GM23338 (cell line): ENCODE data around the gene OR52D1. TPM values are rescaled to one million over a fixed set of nuclear protein-coding genes. Genes with fewer than 3 reads are reported as not detected.
A peak's percentile ranks its signal among the peaks of the same experiment; 100 is the strongest.

Source experiments
- ATAC-seq: fragments of 200-7000 bp; cut with Tn5 transposase; 3 replicates; pipeline ENCODE4 v1.9.1; 2020
- DNase-seq: peaks from one replicate; pipeline ENCODE4 v3.0.0-alpha.2; 2015; ENCODE audit warnings: low spot score
- H2AFZ ChIP-seq: fragments of 200-600 bp; sonication (generic); 2 replicates; pipeline ENCODE4 v1.8.0; 2016; ENCODE audit warnings: antibody characterized with exemption, mild to moderate bottlenecking, moderate library complexity
- H3F3A ChIP-seq: fragments of 200-600 bp; sonication (generic); replicated peaks from 2 replicates; pipeline ENCODE4 v1.8.0; 2017; ENCODE audit warnings: antibody characterized with exemption, mixed run types, low read depth
- H3K27ac ChIP-seq: fragments of 200-600 bp; sonication (generic); 2 replicates; pipeline ENCODE4 v1.6.1; 2016; ENCODE audit warnings: low read depth
- H3K27me3 ChIP-seq: fragments of 200-600 bp; sonication (generic); 2 replicates; pipeline ENCODE4 v1.8.0; 2016; ENCODE audit warnings: mild to moderate bottlenecking, mixed run types, moderate library complexity; ENCODE audit not compliant: insufficient read depth
- H3K36me3 ChIP-seq: fragments of 200-600 bp; sonication (generic); 2 replicates; pipeline ENCODE4 v1.8.0; 2016; ENCODE audit warnings: mild to moderate bottlenecking; ENCODE audit not compliant: insufficient read depth
- H3K4me1 ChIP-seq: fragments of 200-600 bp; sonication (generic); 2 replicates; pipeline ENCODE4 v1.8.0; 2016; ENCODE audit warnings: mild to moderate bottlenecking, moderate library complexity; ENCODE audit not compliant: insufficient read depth
- H3K4me2 ChIP-seq: fragments of 200-600 bp; sonication (generic); 2 replicates; pipeline ENCODE4 v1.7.1; 2017; ENCODE audit warnings: mixed run types
- H3K4me3 ChIP-seq: fragments of 200-600 bp; sonication (generic); 2 replicates; pipeline ENCODE4 v1.6.1; 2016; ENCODE audit warnings: mixed run types
- H3K79me2 ChIP-seq: fragments of 200-600 bp; sonication (generic); replicated peaks from 2 replicates; pipeline ENCODE4 v1.8.0; 2017; ENCODE audit warnings: mild to moderate bottlenecking; ENCODE audit not compliant: insufficient read depth
- H3K9me2 ChIP-seq: fragments of 200-600 bp; sonication (generic); 2 replicates; pipeline ENCODE4 v1.8.0; 2017; ENCODE audit not compliant: insufficient read depth
- H4K20me1 ChIP-seq: fragments of 200-600 bp; sonication (generic); replicated peaks from 2 replicates; pipeline ENCODE4 v1.8.0; 2017; ENCODE audit warnings: mild to moderate bottlenecking; ENCODE audit not compliant: insufficient read depth
- H3K27ac Mint-ChIP-seq: 2 replicates; pipeline ENCODE4 v1.8.0; 2020; ENCODE audit warnings: inconsistent platforms, mild to moderate bottlenecking, moderate library complexity, mixed read lengths
- H3K27me3 Mint-ChIP-seq: 3 replicates; pipeline ENCODE4 v1.8.0; 2022; ENCODE audit warnings: low read depth, mild to moderate bottlenecking, moderate library complexity, mixed read lengths, inconsistent platforms; ENCODE audit not compliant: insufficient read depth, poor library complexity
- H3K36me3 Mint-ChIP-seq: 3 replicates; pipeline ENCODE4 v1.8.0; 2021; ENCODE audit warnings: low read depth, mild to moderate bottlenecking, inconsistent platforms, moderate library complexity, mixed read lengths
- H3K4me1 Mint-ChIP-seq: 3 replicates; pipeline ENCODE4 v1.8.0; 2020; ENCODE audit warnings: mild to moderate bottlenecking, inconsistent platforms, mixed read lengths
- H3K4me3 Mint-ChIP-seq: 3 replicates; pipeline ENCODE4 v1.8.0; 2021; ENCODE audit warnings: moderate library complexity, mild to moderate bottlenecking, inconsistent platforms, mixed read lengths
- H3K9me3 Mint-ChIP-seq: 3 replicates; pipeline ENCODE4 v1.8.0; 2020; ENCODE audit warnings: moderate library complexity, mild to moderate bottlenecking, inconsistent platforms, mixed read lengths
- CREB1 ChIP-seq: fragments of 250-450 bp; sonication (Bioruptor Pico); IDR thresholded peaks from 2 replicates; pipeline ENCODE4 v1.5.0; 2020; ENCODE audit warnings: low read depth, mild to moderate bottlenecking, moderate library complexity
- EZH2 ChIP-seq: fragments of 200-600 bp; sonication (generic); IDR thresholded peaks from one replicate; pipeline ENCODE4 v1.8.0; 2017; ENCODE audit warnings: antibody characterized with exemption, mild to moderate bottlenecking, low read depth; ENCODE audit not compliant: unreplicated experiment
- EZH2phosphoT487 ChIP-seq: fragments of 200-600 bp; sonication (generic); IDR thresholded peaks from one replicate; pipeline ENCODE4 v1.8.1; 2018; ENCODE audit warnings: antibody characterized with exemption; ENCODE audit not compliant: unreplicated experiment
- JUNB ChIP-seq: IDR thresholded peaks from one replicate; pipeline ENCODE4 v1.6.1; 2016; ENCODE audit warnings: antibody characterized with exemption; ENCODE audit not compliant: unreplicated experiment
- NANOG ChIP-seq: IDR thresholded peaks from 2 replicates; pipeline ENCODE4 v1.6.1; 2016; ENCODE audit warnings: antibody characterized with exemption, borderline replicate concordance
- POLR2AphosphoS5 ChIP-seq: IDR thresholded peaks from 2 replicates; pipeline ENCODE4 v1.6.1; 2016; ENCODE audit warnings: antibody characterized with exemption, low read depth
- STAT1 ChIP-seq: IDR thresholded peaks from one replicate; pipeline ENCODE4 v1.6.1; 2016; ENCODE audit warnings: antibody characterized with exemption; ENCODE audit not compliant: unreplicated experiment
- ZNF114 ChIP-seq: fragments of 250-450 bp; sonication (Bioruptor Pico); IDR thresholded peaks from 2 replicates; pipeline ENCODE4 v1.5.0; 2020; ENCODE audit warnings: mild to moderate bottlenecking, moderate library complexity
- ZNF331 ChIP-seq: fragments of 250-450 bp; sonication (Bioruptor Pico); IDR thresholded peaks from 2 replicates; pipeline ENCODE4 v1.5.0; 2020; ENCODE audit warnings: low read depth, mild to moderate bottlenecking, moderate library complexity
- polyA plus RNA-seq: library from polyadenylated mRNA; unstranded; fragments of >200 nt; fragmentation: Nextera tagmentation; extraction: Ambion mirVana; gene quantifications from 2 replicates; pipeline ENCODE4 v1.2.1, GENCODE V29; 2016
- total RNA-seq: library from RNA; depleted of rRNA; stranded (reverse); fragments of >200 nt; shearing (Covaris generic); gene quantifications from 2 replicates; pipeline ENCODE4 v1.2.3, GENCODE V29; 2014
- TF ChIP-seq, protein P1 (sequence below): IDR thresholded peaks from 2 replicates; pipeline ENCODE4 v1.6.1; 2016; ENCODE audit warnings: antibody characterized with exemption
- TF ChIP-seq, protein P2 (sequence below), 2 experiments: fragments of 200-600 bp in 1 of 2; sonication (generic) in 1 of 2; conservative IDR thresholded peaks; 2 replicates each; pipeline versions ENCODE4 v1.5.1 to v1.6.1; 2016 to 2017; ENCODE audit warnings: antibody characterized with exemption in 2 of 2, low read depth in 2 of 2, mild to moderate bottlenecking in 2 of 2, moderate library complexity in 1 of 2
- TF ChIP-seq, protein P3 (sequence below): IDR thresholded peaks from one replicate; pipeline ENCODE4 v1.6.1; 2018; ENCODE audit warnings: antibody characterized with exemption; ENCODE audit not compliant: unreplicated experiment

Gene OR52D1
- total and polyA plus RNA-seq, 2 experiments from 2014 or later: not detected

DNA sequence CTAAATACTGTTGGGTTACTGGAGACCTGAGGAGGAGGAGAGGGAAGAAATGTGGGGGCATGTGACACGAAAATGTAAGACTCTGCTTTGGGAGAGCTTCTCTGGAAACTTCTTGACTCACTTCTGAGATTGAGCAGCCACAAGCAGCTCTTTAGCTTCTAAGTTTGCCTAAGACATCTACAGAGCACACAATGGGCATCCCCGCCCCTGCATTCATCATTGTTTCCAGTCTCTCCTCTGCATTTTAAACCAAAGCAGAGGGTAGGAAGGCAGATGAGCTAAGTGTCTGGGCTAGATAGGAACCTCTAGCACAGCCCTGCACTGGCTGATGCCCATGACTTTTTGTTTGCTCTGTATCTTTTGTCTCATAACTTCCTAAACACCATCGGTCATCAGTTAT, 2.1 kb upstream of the OR52D1 start:
- Mint-ChIP-seq H3K36me3 (no peaks in the 10 kb centered on the region), H3K4me3 (no peak overlapping the region), H3K9me3 (no peaks in the 10 kb centered on the region)

More for the DNA sequence above, 2.1 kb upstream of the OR52D1 start:
- H3K9me2 ChIP-seq: peaks cover 3% of the 10 kb centered on the region; the same call in 1 of the 2 replicates
- H3K27me3 ChIP-seq: no peaks in the 10 kb centered on the region
- H3K4me2 ChIP-seq: no peak overlapping the region
- no peaks in the 10 kb centered on the region for H3K4me1 ChIP-seq
- H3K4me3 ChIP-seq: no peak overlapping the region
- no peak overlapping the region for H3K27ac ChIP-seq
- peak overlapping the region; percentile 69 for H2AFZ ChIP-seq
- Mint-ChIP-seq H3K4me1 (no peaks in the 10 kb centered on the region), H3K27me3 (peaks cover 1% of the 10 kb centered on the region), H3K27ac (no peak overlapping the region)
- H3K36me3 ChIP-seq: no peaks in the 10 kb centered on the region
- ATAC-seq: no peak
- TF ChIP-seq JUNB (no peak), STAT1 (no peak), ZNF331 (CRISPR knock-in tag) (no peak), CREB1 (no peak), ZNF114 (CRISPR knock-in tag) (no peak), EZH2phosphoT487 (no peak), NANOG (no peak), POLR2AphosphoS5 (no peak), EZH2 (no peak)
- TF ChIP-seq, protein P1, sequence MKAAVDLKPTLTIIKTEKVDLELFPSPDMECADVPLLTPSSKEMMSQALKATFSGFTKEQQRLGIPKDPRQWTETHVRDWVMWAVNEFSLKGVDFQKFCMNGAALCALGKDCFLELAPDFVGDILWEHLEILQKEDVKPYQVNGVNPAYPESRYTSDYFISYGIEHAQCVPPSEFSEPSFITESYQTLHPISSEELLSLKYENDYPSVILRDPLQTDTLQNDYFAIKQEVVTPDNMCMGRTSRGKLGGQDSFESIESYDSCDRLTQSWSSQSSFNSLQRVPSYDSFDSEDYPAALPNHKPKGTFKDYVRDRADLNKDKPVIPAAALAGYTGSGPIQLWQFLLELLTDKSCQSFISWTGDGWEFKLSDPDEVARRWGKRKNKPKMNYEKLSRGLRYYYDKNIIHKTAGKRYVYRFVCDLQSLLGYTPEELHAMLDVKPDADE: no peak
- TF ChIP-seq, protein P2, sequence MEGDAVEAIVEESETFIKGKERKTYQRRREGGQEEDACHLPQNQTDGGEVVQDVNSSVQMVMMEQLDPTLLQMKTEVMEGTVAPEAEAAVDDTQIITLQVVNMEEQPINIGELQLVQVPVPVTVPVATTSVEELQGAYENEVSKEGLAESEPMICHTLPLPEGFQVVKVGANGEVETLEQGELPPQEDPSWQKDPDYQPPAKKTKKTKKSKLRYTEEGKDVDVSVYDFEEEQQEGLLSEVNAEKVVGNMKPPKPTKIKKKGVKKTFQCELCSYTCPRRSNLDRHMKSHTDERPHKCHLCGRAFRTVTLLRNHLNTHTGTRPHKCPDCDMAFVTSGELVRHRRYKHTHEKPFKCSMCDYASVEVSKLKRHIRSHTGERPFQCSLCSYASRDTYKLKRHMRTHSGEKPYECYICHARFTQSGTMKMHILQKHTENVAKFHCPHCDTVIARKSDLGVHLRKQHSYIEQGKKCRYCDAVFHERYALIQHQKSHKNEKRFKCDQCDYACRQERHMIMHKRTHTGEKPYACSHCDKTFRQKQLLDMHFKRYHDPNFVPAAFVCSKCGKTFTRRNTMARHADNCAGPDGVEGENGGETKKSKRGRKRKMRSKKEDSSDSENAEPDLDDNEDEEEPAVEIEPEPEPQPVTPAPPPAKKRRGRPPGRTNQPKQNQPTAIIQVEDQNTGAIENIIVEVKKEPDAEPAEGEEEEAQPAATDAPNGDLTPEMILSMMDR (conservative IDR thresholded peaks at IDR 0.05; ENCODE audit: low read depth in 2 of 2): no peak
- TF ChIP-seq, protein P3, sequence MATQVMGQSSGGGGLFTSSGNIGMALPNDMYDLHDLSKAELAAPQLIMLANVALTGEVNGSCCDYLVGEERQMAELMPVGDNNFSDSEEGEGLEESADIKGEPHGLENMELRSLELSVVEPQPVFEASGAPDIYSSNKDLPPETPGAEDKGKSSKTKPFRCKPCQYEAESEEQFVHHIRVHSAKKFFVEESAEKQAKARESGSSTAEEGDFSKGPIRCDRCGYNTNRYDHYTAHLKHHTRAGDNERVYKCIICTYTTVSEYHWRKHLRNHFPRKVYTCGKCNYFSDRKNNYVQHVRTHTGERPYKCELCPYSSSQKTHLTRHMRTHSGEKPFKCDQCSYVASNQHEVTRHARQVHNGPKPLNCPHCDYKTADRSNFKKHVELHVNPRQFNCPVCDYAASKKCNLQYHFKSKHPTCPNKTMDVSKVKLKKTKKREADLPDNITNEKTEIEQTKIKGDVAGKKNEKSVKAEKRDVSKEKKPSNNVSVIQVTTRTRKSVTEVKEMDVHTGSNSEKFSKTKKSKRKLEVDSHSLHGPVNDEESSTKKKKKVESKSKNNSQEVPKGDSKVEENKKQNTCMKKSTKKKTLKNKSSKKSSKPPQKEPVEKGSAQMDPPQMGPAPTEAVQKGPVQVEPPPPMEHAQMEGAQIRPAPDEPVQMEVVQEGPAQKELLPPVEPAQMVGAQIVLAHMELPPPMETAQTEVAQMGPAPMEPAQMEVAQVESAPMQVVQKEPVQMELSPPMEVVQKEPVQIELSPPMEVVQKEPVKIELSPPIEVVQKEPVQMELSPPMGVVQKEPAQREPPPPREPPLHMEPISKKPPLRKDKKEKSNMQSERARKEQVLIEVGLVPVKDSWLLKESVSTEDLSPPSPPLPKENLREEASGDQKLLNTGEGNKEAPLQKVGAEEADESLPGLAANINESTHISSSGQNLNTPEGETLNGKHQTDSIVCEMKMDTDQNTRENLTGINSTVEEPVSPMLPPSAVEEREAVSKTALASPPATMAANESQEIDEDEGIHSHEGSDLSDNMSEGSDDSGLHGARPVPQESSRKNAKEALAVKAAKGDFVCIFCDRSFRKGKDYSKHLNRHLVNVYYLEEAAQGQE: no peak
- DNase-seq: no peak
- H3K79me2 ChIP-seq: no peaks in the 10 kb centered on the region
- no peaks in the 10 kb centered on the region for H3F3A ChIP-seq
- no peaks in the 10 kb centered on the region for H4K20me1 ChIP-seq
